Suprapubic skin (tissue), 4 donors: ENCODE data around the gene KHDC4. TPM values are rescaled to one million over a fixed set of nuclear protein-coding genes. Genes with fewer than 3 reads are reported as not detected.
"Not testable (repeated sequence)": the region's sequence is repeated elsewhere in the genome, so short reads cannot be mapped to it uniquely, and the experiment has no call there.

Experiments
- DNase-seq, 2 donors: peaks; one replicate each; pipeline ENCODE4 v3.0.0-alpha.2; 2019; ENCODE audit warnings: low spot score in 2 of 2
- H3K27ac ChIP-seq: fragments of 200-600 bp; sonication (generic); one replicate; pipeline ENCODE4 v1.5.1; 2019
- H3K27me3 ChIP-seq: fragments of 200-600 bp; sonication (generic); one replicate; pipeline ENCODE4 v1.5.1; 2019
- H3K36me3 ChIP-seq: fragments of 200-600 bp; sonication (generic); one replicate; pipeline ENCODE4 v1.5.1; 2019
- H3K4me1 ChIP-seq: fragments of 200-600 bp; sonication (generic); one replicate; pipeline ENCODE4 v1.5.1; 2019
- H3K4me3 ChIP-seq: fragments of 200-600 bp; sonication (generic); one replicate; pipeline ENCODE4 v1.5.1; 2019; ENCODE audit warnings: mild to moderate bottlenecking
- H3K9me3 ChIP-seq: fragments of 200-600 bp; sonication (generic); one replicate; pipeline ENCODE4 v1.5.1; 2019
- CTCF ChIP-seq, 2 donors: fragments of 200-600 bp in 1 of 2; fragments of 450-650 bp in 1 of 2; sonication (generic) in 1 of 2; IDR thresholded peaks; one replicate each; pipeline ENCODE4 v1.5.1; 2016 to 2019; ENCODE audit warnings: antibody characterized with exemption in 2 of 2, mild to moderate bottlenecking in 1 of 2, moderate library complexity in 1 of 2
- EP300 ChIP-seq: sonication (generic); formaldehyde crosslinking; IDR thresholded peaks from one replicate; pipeline ENCODE4 v1.6.1; 2017; ENCODE audit warnings: antibody characterized with exemption
- POLR2A ChIP-seq, 2 donors: fragments of 450-650 bp; IDR thresholded peaks; one replicate each; pipeline ENCODE4 v1.6.1; 2017; ENCODE audit warnings: antibody characterized with exemption in 2 of 2, mild to moderate bottlenecking in 2 of 2, moderate library complexity in 2 of 2
- POLR2AphosphoS5 ChIP-seq, 3 donors: sonication (generic); formaldehyde crosslinking; IDR thresholded peaks; one replicate each; pipeline ENCODE4 v1.6.1; 2017; ENCODE audit warnings: antibody characterized with exemption in 3 of 3
- WGBS: methylation state at CpG from one replicate; pipeline ENCODE4 v1.1.5; 2018; 5-methylcytosine and 5-hydroxymethylcytosine counted together
- total RNA-seq, 4 donors: library from RNA; depleted of rRNA; stranded (reverse); fragments of >200 nt; gene quantifications; one replicate each; pipeline ENCODE4 v1.1.0, GENCODE V29; 2016

KHDC4 gene
- total RNA-seq, 4 donors from 2014 or later: 33.6 to 116 (median 50.3) TPM

GRCh38 chr1:155898888-155899287 lies 35.3 kb downstream of the KHDC4 start:
- no peak overlapping the region for H3K27ac ChIP-seq
- DNase-seq: no peak
- H3K9me3 ChIP-seq: no peaks in the 10 kb centered on the region
- peaks cover 70% of the 10 kb centered on the region for H3K36me3 ChIP-seq
- H3K27me3 ChIP-seq: no peaks in the 10 kb centered on the region
- peaks cover 3% of the 10 kb centered on the region for H3K4me1 ChIP-seq
- H3K4me3 ChIP-seq: no peak overlapping the region
- TF ChIP-seq CTCF (IDR thresholded peaks at IDR 0.05) (no peak), POLR2A (IDR thresholded peaks at IDR 0.05) (no peak), POLR2AphosphoS5 (IDR thresholded peaks at IDR 0.05) (no peak), EP300 (no peak)
- WGBS: 72% methylated on average over 2 of the region's 2 CpGs

- H3K9me3 ChIP-seq: no peaks in the 10 kb centered on the region
- WGBS: 68% methylated on average over 1 of the region's 1 CpG
- peaks cover 14% of the 10 kb centered on the region for H3K4me1 ChIP-seq
- no peak overlapping the region for H3K27ac ChIP-seq
- H3K27me3 ChIP-seq: no peaks in the 10 kb centered on the region
- DNase-seq: no peak
- TF ChIP-seq CTCF (IDR thresholded peaks at IDR 0.05) (no peak), POLR2A (IDR thresholded peaks at IDR 0.05) (no peak), POLR2AphosphoS5 (IDR thresholded peaks at IDR 0.05) (no peak), EP300 (no peak)
- no peak overlapping the region for H3K4me3 ChIP-seq
- peaks cover 59% of the 10 kb centered on the region for H3K36me3 ChIP-seq
Observed at GRCh38 chr1:155897746-155898145, 36.5 kb downstream of the KHDC4 start.

- peaks cover 46% of the 10 kb centered on the region for H3K36me3 ChIP-seq
- WGBS: 90% methylated on average over 8 of the region's 8 CpGs
Observed at GRCh38 chr1:155896476-155896875, 37.7 kb downstream of the KHDC4 start.

GRCh38 chr1:155895617-155896016 lies 38.6 kb downstream of the KHDC4 start:
- DNase-seq, H3K4me3 ChIP-seq, H3K9me3 ChIP-seq, H3K27me3 ChIP-seq, H3K27ac ChIP-seq: not testable (repeated sequence)
- peaks cover 37% of the 10 kb centered on the region for H3K36me3 ChIP-seq
- WGBS: 97% methylated on average over 6 of the region's 6 CpGs
- peaks cover 16% of the 10 kb centered on the region for H3K4me1 ChIP-seq

More at GRCh38 chr1:155896476-155896875, 37.7 kb downstream of the KHDC4 start:
- peaks cover 16% of the 10 kb centered on the region for H3K4me1 ChIP-seq
- not testable (repeated sequence) for H3K27ac ChIP-seq, H3K4me3 ChIP-seq, H3K27me3 ChIP-seq, H3K9me3 ChIP-seq, DNase-seq

GRCh38 chr1:155893389-155894142 lies 40.6 kb downstream of the KHDC4 start:
- TF ChIP-seq POLR2A (IDR thresholded peaks at IDR 0.05): no peak
- TF ChIP-seq CTCF (IDR thresholded peaks at IDR 0.05): no peak
- no peak for TF ChIP-seq EP300
- no peak for TF ChIP-seq POLR2AphosphoS5 (IDR thresholded peaks at IDR 0.05)
- H3K36me3 ChIP-seq: peaks cover 19% of the 10 kb centered on the region
- no peaks in the 10 kb centered on the region for H3K27me3 ChIP-seq
- H3K9me3 ChIP-seq: no peaks in the 10 kb centered on the region
- H3K27ac ChIP-seq: peak overlapping the region; percentile 76
- WGBS: 65% methylated on average over 10 of the region's 10 CpGs
- no peak for DNase-seq
- peaks cover 16% of the 10 kb centered on the region for H3K4me1 ChIP-seq
- no peak overlapping the region for H3K4me3 ChIP-seq

GRCh38 chr1:155892796-155893195 lies 41.4 kb downstream of the KHDC4 start:
- peaks cover 17% of the 10 kb centered on the region for H3K36me3 ChIP-seq
- DNase-seq: no peak
- H3K9me3 ChIP-seq: no peaks in the 10 kb centered on the region
- H3K4me3 ChIP-seq: no peak overlapping the region
- peaks cover 16% of the 10 kb centered on the region for H3K4me1 ChIP-seq
- H3K27me3 ChIP-seq: no peaks in the 10 kb centered on the region
- H3K27ac ChIP-seq: peak overlapping the region; percentile 76
- TF ChIP-seq POLR2AphosphoS5 (IDR thresholded peaks at IDR 0.05): no peak
- no peak for TF ChIP-seq POLR2A (IDR thresholded peaks at IDR 0.05)
- TF ChIP-seq EP300: no peak
- no peak for TF ChIP-seq CTCF (IDR thresholded peaks at IDR 0.05)
- 24% methylated on average over 3 of the region's 3 CpGs for WGBS
